Astrocyte (in vitro differentiated cells and primary cell): ENCODE data around the gene CREB5. TPM values are rescaled to one million over a fixed set of nuclear protein-coding genes. Genes with fewer than 3 reads are reported as not detected.

ENCODE experiments used
- DNase-seq: peaks from one replicate; pipeline ENCODE4 v3.0.0-alpha.2; 2010; ENCODE audit warnings: low read depth
- FAIRE-seq: peaks from 2 replicates; lab custom pipeline; 2011; peaks lifted over from hg19 to GRCh38; lab: Jason Lieb, UNC
- H2AFZ ChIP-seq: 2 replicates; pipeline ENCODE4 v1.6.0; 2012; ENCODE audit warnings: low read depth, low read length, inconsistent platforms
- H3K27ac ChIP-seq: 2 replicates; pipeline ENCODE4 v1.5.1; 2011; ENCODE audit warnings: low read depth, low read length, inconsistent platforms
- H3K27me3 ChIP-seq: 2 replicates; pipeline ENCODE4 v1.6.0; 2011; ENCODE audit warnings: low read length, inconsistent platforms; ENCODE audit not compliant: insufficient read depth
- H3K36me3 ChIP-seq: 2 replicates; pipeline ENCODE4 v1.5.1; 2011; ENCODE audit warnings: low read length, inconsistent platforms; ENCODE audit not compliant: insufficient read depth
- H3K4me1 ChIP-seq: 2 replicates; pipeline ENCODE4 v1.5.1; 2011; ENCODE audit warnings: low read length, inconsistent platforms; ENCODE audit not compliant: insufficient read depth
- H3K4me2 ChIP-seq: 2 replicates; pipeline ENCODE4 v1.6.0; 2012; ENCODE audit warnings: low read length, inconsistent platforms
- H3K4me3 ChIP-seq: 2 replicates; pipeline ENCODE4 v1.5.1; 2011; ENCODE audit warnings: low read depth, mild to moderate bottlenecking, low read length, inconsistent platforms; ENCODE audit not compliant: insufficient read depth
- H3K79me2 ChIP-seq: 2 replicates; pipeline ENCODE4 v1.6.0; 2012; ENCODE audit warnings: mild to moderate bottlenecking, low read length, inconsistent platforms; ENCODE audit not compliant: insufficient read depth
- H3K9ac ChIP-seq: 2 replicates; pipeline ENCODE4 v1.6.0; 2012; ENCODE audit warnings: mild to moderate bottlenecking, low read length, inconsistent platforms
- H3K9me3 ChIP-seq: 2 replicates; pipeline ENCODE4 v1.5.1; 2012; ENCODE audit warnings: low read depth, mild to moderate bottlenecking, low read length, inconsistent platforms; ENCODE audit not compliant: insufficient read depth
- H4K20me1 ChIP-seq: 2 replicates; pipeline ENCODE4 v1.6.0; 2012; ENCODE audit warnings: low read length, inconsistent platforms; ENCODE audit not compliant: insufficient read depth
- H3K27ac Mint-ChIP-seq: one replicate; pipeline ENCODE4 v1.8.0; 2021; ENCODE audit warnings: mild to moderate bottlenecking, mixed read lengths; ENCODE audit not compliant: unreplicated experiment
- H3K27me3 Mint-ChIP-seq: one replicate; pipeline ENCODE4 v1.8.0; 2021; ENCODE audit warnings: low read depth, mixed read lengths; ENCODE audit not compliant: unreplicated experiment
- H3K36me3 Mint-ChIP-seq: one replicate; pipeline ENCODE4 v1.8.0; 2021; ENCODE audit warnings: low read depth, mixed read lengths; ENCODE audit not compliant: unreplicated experiment
- H3K4me1 Mint-ChIP-seq: one replicate; pipeline ENCODE4 v1.8.0; 2021; ENCODE audit warnings: low read depth, mixed read lengths; ENCODE audit not compliant: unreplicated experiment
- H3K4me3 Mint-ChIP-seq: one replicate; pipeline ENCODE4 v1.8.0; 2021; ENCODE audit warnings: mild to moderate bottlenecking, moderate library complexity, mixed read lengths; ENCODE audit not compliant: unreplicated experiment
- H3K9me3 Mint-ChIP-seq: one replicate; pipeline ENCODE4 v1.8.0; 2021; ENCODE audit warnings: mild to moderate bottlenecking, mixed read lengths; ENCODE audit not compliant: unreplicated experiment
- CTCF ChIP-seq: IDR thresholded peaks from 2 replicates; pipeline ENCODE4 v1.5.1; 2011; ENCODE audit warnings: low read depth, mild to moderate bottlenecking, inconsistent platforms, low read length, moderate library complexity; ENCODE audit not compliant: insufficient read depth
- EZH2 ChIP-seq: IDR thresholded peaks from 2 replicates; pipeline ENCODE4 v1.6.1; 2012; ENCODE audit warnings: mild to moderate bottlenecking, low read length, inconsistent platforms; ENCODE audit not compliant: insufficient read depth
- total RNA-seq: library from RNA; stranded (reverse); gene quantifications from 2 replicates; pipeline ENCODE4 v1.2.1, GENCODE V29; 2021

CREB5 gene
- total RNA-seq, 1 donor from 2014 or later, result 25.4 TPM

GRCh38 chr7:28586736-28587135 lies 174.4 kb downstream of the CREB5 start:
- no peak overlapping the region for H3K4me2 ChIP-seq
- H3K9me3 Mint-ChIP-seq, result peaks cover 7% of the 10 kb centered on the region

GRCh38 chr7:28587211-28587610 lies 174.9 kb downstream of the CREB5 start:
- TF ChIP-seq CTCF (no peak), EZH2 (no peak)
- no peak overlapping the region for H3K4me3 ChIP-seq
- no peaks in the 10 kb centered on the region for H4K20me1 ChIP-seq
- Mint-ChIP-seq H3K27ac (no peak overlapping the region), H3K4me1 (peaks cover 10% of the 10 kb centered on the region), H3K36me3 (peaks cover 6% of the 10 kb centered on the region), H3K4me3 (no peak overlapping the region), H3K27me3 (peaks cover 8% of the 10 kb centered on the region), H3K9me3 (peaks cover 7% of the 10 kb centered on the region)
- DNase-seq (peak; percentile 58), FAIRE-seq (no peak)
- no peaks in the 10 kb centered on the region for H3K4me1 ChIP-seq
- no peak overlapping the region for H2AFZ ChIP-seq
- H3K36me3 ChIP-seq, result no peaks in the 10 kb centered on the region
- no peak overlapping the region for H3K9ac ChIP-seq
- no peak overlapping the region for H3K4me2 ChIP-seq
- peaks cover 6% of the 10 kb centered on the region for H3K27me3 ChIP-seq
- no peaks in the 10 kb centered on the region for H3K79me2 ChIP-seq
- no peaks in the 10 kb centered on the region for H3K9me3 ChIP-seq
- H3K27ac ChIP-seq, result no peak overlapping the region

More at GRCh38 chr7:28586736-28587135, 174.4 kb downstream of the CREB5 start:
- no peaks in the 10 kb centered on the region for H3K4me1 ChIP-seq
- no peak overlapping the region for H3K9ac ChIP-seq
- Mint-ChIP-seq H3K4me1 (peaks cover 10% of the 10 kb centered on the region), H3K36me3 (peaks cover 6% of the 10 kb centered on the region), H3K27me3 (peaks cover 8% of the 10 kb centered on the region), H3K27ac (no peak overlapping the region), H3K4me3 (no peak overlapping the region)
- FAIRE-seq (no peak), DNase-seq (no peak)
- H4K20me1 ChIP-seq, result no peaks in the 10 kb centered on the region
- H3K9me3 ChIP-seq, result no peaks in the 10 kb centered on the region
- H2AFZ ChIP-seq, result no peak overlapping the region
- no peak overlapping the region for H3K27ac ChIP-seq
- peaks cover 6% of the 10 kb centered on the region for H3K27me3 ChIP-seq
- no peak overlapping the region for H3K4me3 ChIP-seq
- H3K36me3 ChIP-seq, result no peaks in the 10 kb centered on the region
- TF ChIP-seq EZH2 (no peak), CTCF (no peak)
- no peaks in the 10 kb centered on the region for H3K79me2 ChIP-seq

GRCh38 chr7:28588602-28589001 lies 176.3 kb downstream of the CREB5 start:
- peaks cover 6% of the 10 kb centered on the region for H3K27me3 ChIP-seq
- H3K36me3 Mint-ChIP-seq, result peaks cover 4% of the 10 kb centered on the region

More at GRCh38 chr7:28588602-28589001, 176.3 kb downstream of the CREB5 start:
- no peaks in the 10 kb centered on the region for H3K36me3 ChIP-seq
- Mint-ChIP-seq H3K4me3 (no peak overlapping the region), H3K27ac (no peak overlapping the region), H3K4me1 (peaks cover 10% of the 10 kb centered on the region), H3K9me3 (peaks cover 3% of the 10 kb centered on the region), H3K27me3 (peaks cover 5% of the 10 kb centered on the region)
- no peaks in the 10 kb centered on the region for H4K20me1 ChIP-seq
- H3K4me1 ChIP-seq, result no peaks in the 10 kb centered on the region
- no peak overlapping the region for H3K27ac ChIP-seq
- no peak overlapping the region for H3K4me3 ChIP-seq
- no peaks in the 10 kb centered on the region for H3K9me3 ChIP-seq
- DNase-seq (no peak), FAIRE-seq (no peak)
- TF ChIP-seq CTCF (no peak), EZH2 (no peak)
- no peak overlapping the region for H2AFZ ChIP-seq
- H3K79me2 ChIP-seq, result no peaks in the 10 kb centered on the region
- no peak overlapping the region for H3K4me2 ChIP-seq
- H3K9ac ChIP-seq, result no peak overlapping the region
